Measurements from ENCODE around the gene C6orf136.
A peak's percentile ranks its signal among the peaks of the same experiment; 100 is the strongest.

Gene C6orf136

DNA sequence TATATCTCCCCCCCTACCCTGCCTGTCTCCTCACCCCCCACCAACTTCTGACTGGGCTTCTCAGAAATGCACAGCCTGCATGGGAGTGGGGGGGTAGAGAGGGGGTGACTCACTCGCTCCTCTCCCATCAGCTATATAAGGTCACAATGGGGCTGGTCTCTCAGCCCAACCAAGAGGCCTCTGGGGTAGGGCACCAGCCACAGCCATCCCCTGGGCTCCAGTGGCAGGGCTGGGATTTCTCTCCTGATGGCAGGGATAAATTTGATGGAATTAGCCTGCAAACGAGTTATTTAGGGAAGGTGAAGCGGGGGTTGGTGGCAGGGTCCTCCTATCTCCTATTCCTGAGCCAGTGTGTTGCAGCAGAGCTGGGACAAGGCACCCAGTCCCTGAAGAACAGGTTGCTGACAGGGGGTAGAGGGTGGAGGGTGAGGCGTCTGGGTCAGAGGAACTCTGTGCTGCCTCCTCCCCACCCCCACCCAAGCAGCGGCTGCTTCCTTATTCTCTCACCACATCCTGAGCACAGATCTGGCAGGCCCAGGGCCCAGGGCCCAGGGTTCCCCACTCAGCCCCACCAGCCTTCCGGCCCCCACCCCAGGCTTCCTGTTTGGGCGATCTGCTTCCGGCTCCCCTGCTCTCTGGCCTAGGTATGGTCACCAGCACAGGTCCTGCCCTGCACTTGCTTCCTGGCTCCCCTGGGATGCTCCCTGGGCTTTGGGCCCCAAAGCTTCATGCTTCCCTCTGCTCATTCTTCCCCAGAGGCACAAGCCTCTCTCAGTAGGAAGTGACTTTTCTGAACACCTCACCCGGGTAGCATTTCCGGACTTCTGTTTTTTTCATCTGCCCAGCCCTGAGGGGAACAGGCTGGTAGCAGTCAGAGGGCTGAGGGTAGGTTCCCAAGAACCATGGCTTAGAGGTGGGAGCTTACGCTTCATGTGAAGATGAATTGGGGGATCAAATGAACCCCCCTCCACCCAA, 35.5 kb downstream of the C6orf136 start:
- H3K4me3 ChIP-seq (ENCODE audit: low read depth, low read length) = peak overlapping the region; percentile 89
- peak; percentile 91 for DNase-seq (ENCODE audit: low read depth)
- TF ChIP-seq, protein P1, sequence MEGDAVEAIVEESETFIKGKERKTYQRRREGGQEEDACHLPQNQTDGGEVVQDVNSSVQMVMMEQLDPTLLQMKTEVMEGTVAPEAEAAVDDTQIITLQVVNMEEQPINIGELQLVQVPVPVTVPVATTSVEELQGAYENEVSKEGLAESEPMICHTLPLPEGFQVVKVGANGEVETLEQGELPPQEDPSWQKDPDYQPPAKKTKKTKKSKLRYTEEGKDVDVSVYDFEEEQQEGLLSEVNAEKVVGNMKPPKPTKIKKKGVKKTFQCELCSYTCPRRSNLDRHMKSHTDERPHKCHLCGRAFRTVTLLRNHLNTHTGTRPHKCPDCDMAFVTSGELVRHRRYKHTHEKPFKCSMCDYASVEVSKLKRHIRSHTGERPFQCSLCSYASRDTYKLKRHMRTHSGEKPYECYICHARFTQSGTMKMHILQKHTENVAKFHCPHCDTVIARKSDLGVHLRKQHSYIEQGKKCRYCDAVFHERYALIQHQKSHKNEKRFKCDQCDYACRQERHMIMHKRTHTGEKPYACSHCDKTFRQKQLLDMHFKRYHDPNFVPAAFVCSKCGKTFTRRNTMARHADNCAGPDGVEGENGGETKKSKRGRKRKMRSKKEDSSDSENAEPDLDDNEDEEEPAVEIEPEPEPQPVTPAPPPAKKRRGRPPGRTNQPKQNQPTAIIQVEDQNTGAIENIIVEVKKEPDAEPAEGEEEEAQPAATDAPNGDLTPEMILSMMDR (conservative IDR thresholded peaks at IDR 0.05; ENCODE audit: low read depth, low read length) = no peak

DNA sequence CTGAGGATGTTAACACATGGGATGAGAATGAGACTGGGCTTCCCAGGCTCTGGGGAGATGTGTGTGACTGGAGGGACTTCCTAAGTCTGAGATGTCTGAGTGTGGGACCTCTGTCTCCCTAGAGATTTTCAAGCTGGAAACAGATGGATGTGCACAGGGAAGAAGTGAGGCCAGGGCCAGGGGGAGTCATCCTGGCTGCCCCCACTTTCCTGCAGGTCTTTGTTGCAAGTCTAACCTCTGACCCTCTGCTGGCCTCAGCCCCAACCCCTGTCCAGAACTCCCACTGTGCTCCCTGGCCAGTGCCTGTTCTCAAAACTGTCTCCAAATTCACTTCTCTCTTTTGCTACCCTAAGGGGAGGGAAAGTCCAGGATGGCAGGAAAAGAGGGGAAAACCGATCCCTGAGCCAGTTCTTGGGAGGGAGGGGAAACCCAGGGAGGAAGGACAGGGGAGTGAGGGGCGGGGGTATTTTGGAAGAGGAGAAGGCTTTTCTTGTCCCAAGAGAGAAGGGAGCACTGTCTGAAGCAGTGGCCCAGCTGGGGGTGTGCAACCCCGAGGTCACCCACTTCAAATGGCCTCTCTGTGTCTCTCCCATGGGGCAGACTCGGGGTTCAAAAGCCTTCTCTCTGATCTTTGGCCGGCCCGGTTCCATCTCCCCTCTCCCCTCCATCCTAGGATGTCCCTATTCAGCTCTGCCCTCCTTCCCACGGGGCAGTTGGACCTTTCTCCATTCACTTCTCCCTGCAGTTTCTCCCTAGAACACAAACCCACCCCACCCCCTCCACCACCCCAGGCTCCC, 36.4 kb downstream of the C6orf136 start:
- H3K4me3 ChIP-seq (ENCODE audit: low read depth, low read length) = peak overlapping the region; percentile 89
- DNase-seq (ENCODE audit: low read depth) = no peak
- TF ChIP-seq, protein P1 (conservative IDR thresholded peaks at IDR 0.05; ENCODE audit: low read depth, low read length) = no peak

DNA sequence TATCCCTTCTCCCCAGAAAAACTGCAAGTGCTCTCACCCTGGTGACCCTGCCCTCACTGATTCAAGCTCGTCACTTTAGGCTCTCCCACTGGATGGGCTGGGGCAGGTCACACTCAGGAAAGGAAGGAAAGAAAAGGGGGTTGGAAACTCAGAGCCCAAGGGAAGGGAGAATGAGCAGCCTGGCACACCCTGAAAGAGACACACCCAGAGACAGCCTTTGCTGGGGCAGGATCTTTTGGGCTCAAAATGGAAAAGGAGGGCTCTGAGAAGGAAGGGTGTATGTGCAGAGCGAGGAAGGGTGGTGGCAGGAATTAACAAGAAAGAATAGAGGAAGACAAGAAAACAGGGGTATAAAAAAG, 37.0 kb downstream of the C6orf136 start:
- DNase-seq (ENCODE audit: low read depth) = no peak

DNA sequence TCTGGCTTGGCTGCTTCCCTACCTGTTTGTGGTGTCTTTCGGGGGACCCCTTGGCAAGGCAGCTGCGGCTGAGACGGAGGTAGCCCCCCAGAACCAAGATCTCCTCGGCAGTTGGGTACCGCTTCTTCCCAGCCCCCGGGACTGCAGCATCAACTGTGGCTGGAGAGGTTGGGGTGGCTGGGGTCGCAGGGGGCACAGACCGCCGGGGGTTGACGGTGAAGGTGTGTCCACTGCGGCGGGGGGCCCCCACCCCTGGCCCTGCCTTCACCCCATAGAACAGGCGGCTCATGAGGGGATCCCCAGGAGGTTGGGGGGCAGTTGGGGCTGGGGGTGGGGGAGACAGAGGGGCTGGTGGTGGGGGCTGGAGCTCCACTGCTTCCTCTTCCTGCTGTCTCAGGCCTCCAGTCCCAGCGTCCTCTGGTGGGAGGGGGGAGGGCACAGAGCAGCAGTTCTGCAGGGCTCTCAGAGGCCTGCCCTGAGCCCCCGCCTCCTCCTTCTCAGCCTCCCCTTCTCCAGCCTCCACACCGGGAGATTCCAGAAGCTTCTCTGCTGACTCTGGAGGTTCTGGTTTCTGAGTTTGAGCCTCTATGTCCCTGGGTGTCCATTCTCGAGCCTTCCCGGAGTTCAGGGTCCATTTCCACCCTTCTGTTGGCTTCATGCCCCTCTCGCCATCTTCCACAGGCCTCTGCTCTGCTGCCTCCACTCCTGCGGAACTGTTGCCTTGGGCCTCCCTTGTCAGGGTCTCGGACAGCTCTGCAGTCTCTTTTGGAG, 37.6 kb downstream of the C6orf136 start:
- H3K4me3 ChIP-seq (ENCODE audit: low read depth, low read length) = peak overlapping the region; percentile 89
- TF ChIP-seq, protein P1 (conservative IDR thresholded peaks at IDR 0.05; ENCODE audit: low read depth, low read length) = no peak
- peak; percentile 46 for DNase-seq (ENCODE audit: low read depth)

More for the DNA sequence above, 37.0 kb downstream of the C6orf136 start:
- peak overlapping the region; percentile 89 for H3K4me3 ChIP-seq (ENCODE audit: low read depth, low read length)
- TF ChIP-seq, protein P1 (conservative IDR thresholded peaks at IDR 0.05; ENCODE audit: low read depth, low read length) = no peak

DNA sequence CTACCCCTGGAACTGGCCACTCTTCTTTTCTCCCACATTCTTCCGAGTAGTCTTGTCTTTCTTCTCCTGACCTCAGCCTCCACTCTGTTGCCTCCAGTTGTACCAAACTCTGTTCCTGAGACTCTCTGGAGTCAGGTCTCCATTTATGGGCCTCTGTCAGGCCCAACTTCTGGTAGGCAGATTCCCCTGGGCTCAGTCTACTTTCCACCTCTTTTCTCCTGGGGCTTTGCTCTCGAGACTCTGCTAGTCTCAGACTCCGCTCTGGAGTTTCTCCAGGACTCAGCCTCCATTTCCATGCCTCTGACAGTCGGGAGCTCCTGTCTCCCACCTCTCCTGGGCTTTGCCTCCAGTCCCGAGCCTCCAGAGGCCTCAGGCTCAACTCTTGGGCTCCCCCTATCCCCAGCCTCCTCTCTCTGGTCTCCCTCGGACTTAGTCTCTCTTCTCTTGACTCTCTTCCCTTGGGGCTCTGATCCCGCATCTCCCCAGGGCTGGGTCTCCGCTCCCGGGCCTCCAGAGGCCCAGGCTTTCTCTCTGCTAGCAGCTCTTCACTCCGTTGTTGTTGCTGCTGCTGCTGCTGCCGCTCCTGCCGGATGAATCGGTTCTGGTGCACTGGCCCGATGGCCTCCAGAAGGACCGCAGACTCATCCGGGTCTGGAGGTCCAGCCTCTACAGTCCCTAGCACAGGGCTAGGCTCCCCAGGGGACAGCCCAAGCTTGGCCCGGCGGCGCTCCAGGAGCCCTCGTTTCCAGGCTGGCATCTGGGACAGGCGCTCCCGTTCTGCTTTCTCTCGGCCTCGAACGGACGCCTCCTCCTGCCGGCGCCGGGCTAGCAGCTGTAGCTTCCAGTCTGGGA, 38.5 kb downstream of the C6orf136 start:
- DNase-seq (ENCODE audit: low read depth) = no peak
- TF ChIP-seq, protein P1 (conservative IDR thresholded peaks at IDR 0.05; ENCODE audit: low read depth, low read length) = peak; percentile 49
- peak overlapping the region; percentile 89 for H3K4me3 ChIP-seq (ENCODE audit: low read depth, low read length)
